Measurements from ENCODE around the gene RBBP4. TPM values are rescaled to one million over a fixed set of nuclear protein-coding genes. Genes with fewer than 3 reads are reported as not detected.
"Not testable (repeated sequence)": the region's sequence is repeated elsewhere in the genome, so short reads cannot be mapped to it uniquely, and the experiment has no call there.

The RBBP4 gene
- polyA plus RNA-seq, 6 donors from 2014 or later: 307 to 561 (median 336) TPM

- Mint-ChIP-seq H3K36me3 (peaks cover 8 to 10% of the 10 kb centered on the region in 2 donors), H3K4me1 (peaks cover 28 to 65% (median 56%) of the 10 kb centered on the region in 3 donors), H3K27ac (peak overlapping the region; percentile 94 to 100 (median 99)), H3K4me3 (peak overlapping the region; percentile 87 to 99 (median 96)), H3K27me3 (no peaks in the 10 kb centered on the region), H3K9me3 (no peaks in the 10 kb centered on the region)
- DNase-seq: no peak
- ATAC-seq (ENCODE audit: low read depth in 2 of 2): no peak
These were observed 559 bp downstream of the RBBP4 start for GRCh38 chr1:32651461-32652073.

GRCh38 chr1:32652244-32652962 is 1.4 kb downstream of the RBBP4 start:
- H3K36me3 Mint-ChIP-seq: peaks cover 12 to 14% of the 10 kb centered on the region in 2 donors
- no peaks in the 10 kb centered on the region for H3K9me3 Mint-ChIP-seq
- H3K4me3 Mint-ChIP-seq: peak overlapping the region; percentile 87 to 99 (median 96)
- no peaks in the 10 kb centered on the region for H3K27me3 Mint-ChIP-seq
- peak overlapping the region; percentile 94 to 100 (median 99) for H3K27ac Mint-ChIP-seq
- no peak for DNase-seq
- no peak for ATAC-seq (ENCODE audit: low read depth in 2 of 2)
- H3K4me1 Mint-ChIP-seq: peaks cover 31 to 67% (median 60%) of the 10 kb centered on the region in 3 donors

GRCh38 chr1:32659581-32659980 is 8.6 kb downstream of the RBBP4 start:
- Mint-ChIP-seq H3K9me3 (no peaks in the 10 kb centered on the region), H3K27me3 (no peaks in the 10 kb centered on the region), H3K27ac (peak overlapping the region in 1 of 6 donors; percentile 21), H3K4me3 (no peak overlapping the region), H3K4me1 (peaks cover 10 to 35% (median 32%) of the 10 kb centered on the region in 3 donors), H3K36me3 (peaks cover 29 to 35% of the 10 kb centered on the region in 2 donors)
- ATAC-seq (ENCODE audit: low read depth in 2 of 2) (no peak), DNase-seq (no peak)

- H3K4me3 Mint-ChIP-seq: no peak overlapping the region
- ATAC-seq (ENCODE audit: low read depth in 2 of 2) (no peak), DNase-seq (no peak)
- no peaks in the 10 kb centered on the region for H3K27me3 Mint-ChIP-seq
- H3K27ac Mint-ChIP-seq: no peak overlapping the region
- peaks cover 11 to 18% of the 10 kb centered on the region in 2 donors for H3K36me3 Mint-ChIP-seq
- H3K9me3 Mint-ChIP-seq: no peaks in the 10 kb centered on the region
- H3K4me1 Mint-ChIP-seq: peaks cover 5 to 16% (median 12%) of the 10 kb centered on the region in 3 donors
These were observed 14.9 kb downstream of the RBBP4 start for GRCh38 chr1:32665915-32666314.

GRCh38 chr1:32666901-32667566 is 16.0 kb downstream of the RBBP4 start:
- Mint-ChIP-seq H3K4me3 (no peak overlapping the region), H3K36me3 (peaks cover 15 to 23% of the 10 kb centered on the region in 2 donors), H3K27ac (no peak overlapping the region), H3K9me3 (no peaks in the 10 kb centered on the region), H3K27me3 (no peaks in the 10 kb centered on the region), H3K4me1 (peaks cover 4 to 6% (median 5%) of the 10 kb centered on the region in 3 donors)
- ATAC-seq (ENCODE audit: low read depth in 2 of 2) (no peak), DNase-seq (no peak)

GRCh38 chr1:32668716-32669115 is 17.7 kb downstream of the RBBP4 start:
- not testable (repeated sequence) for ATAC-seq (ENCODE audit: low read depth in 2 of 2); H3K27ac Mint-ChIP-seq
- peaks cover 29 to 34% of the 10 kb centered on the region in 2 donors for H3K36me3 Mint-ChIP-seq

GRCh38 chr1:32676945-32677344 is 25.9 kb downstream of the RBBP4 start:
- H3K9me3 Mint-ChIP-seq: no peaks in the 10 kb centered on the region
- H3K27ac Mint-ChIP-seq: no peak overlapping the region
- H3K4me3 Mint-ChIP-seq: no peak overlapping the region
- ATAC-seq (ENCODE audit: low read depth in 2 of 2): no peak
- no peaks in the 10 kb centered on the region for H3K4me1 Mint-ChIP-seq
- H3K36me3 Mint-ChIP-seq: peaks cover 15 to 25% of the 10 kb centered on the region in 2 donors
- no peak for DNase-seq
- H3K27me3 Mint-ChIP-seq: no peaks in the 10 kb centered on the region

More at GRCh38 chr1:32668716-32669115, 17.7 kb downstream of the RBBP4 start:
- not testable (repeated sequence) for H3K27me3 Mint-ChIP-seq, H3K9me3 Mint-ChIP-seq, H3K4me3 Mint-ChIP-seq, H3K4me1 Mint-ChIP-seq, DNase-seq

- peaks cover 0 to 16% of the 10 kb centered on the region in 2 donors for H3K36me3 Mint-ChIP-seq
- not testable (repeated sequence) for ATAC-seq (ENCODE audit: low read depth in 2 of 2); H3K4me1 Mint-ChIP-seq; H3K9me3 Mint-ChIP-seq; H3K27me3 Mint-ChIP-seq; DNase-seq; H3K4me3 Mint-ChIP-seq
- H3K27ac Mint-ChIP-seq: peak overlapping the region in 2 of 6 donors; percentile 16 to 23
These were observed 29.0 kb downstream of the RBBP4 start for GRCh38 chr1:32679993-32680392.

GRCh38 chr1:32680642-32681041 is 29.6 kb downstream of the RBBP4 start:
- Mint-ChIP-seq H3K9me3 (no peaks in the 10 kb centered on the region), H3K4me3 (no peak overlapping the region), H3K27ac (peak overlapping the region in 3 of 6 donors; percentile 23 to 70 (median 68)), H3K27me3 (no peaks in the 10 kb centered on the region), H3K4me1 (no peaks in the 10 kb centered on the region), H3K36me3 (peaks cover 0 to 16% of the 10 kb centered on the region in 2 donors)
- no peak for DNase-seq
- ATAC-seq (ENCODE audit: low read depth in 2 of 2): no peak

- no peak for DNase-seq
- Mint-ChIP-seq H3K27ac (peak overlapping the region in 1 of 6 donors; percentile 70), H3K36me3 (peaks cover 0 to 16% of the 10 kb centered on the region in 2 donors), H3K4me3 (no peak overlapping the region), H3K27me3 (no peaks in the 10 kb centered on the region), H3K9me3 (no peaks in the 10 kb centered on the region), H3K4me1 (no peaks in the 10 kb centered on the region)
- ATAC-seq (ENCODE audit: low read depth in 2 of 2): no peak
These were observed 30.5 kb downstream of the RBBP4 start for GRCh38 chr1:32681509-32681908.

- DNase-seq (no peak), ATAC-seq (ENCODE audit: low read depth in 2 of 2) (no peak)
- Mint-ChIP-seq H3K9me3 (no peaks in the 10 kb centered on the region), H3K27ac (no peak overlapping the region), H3K27me3 (no peaks in the 10 kb centered on the region), H3K4me1 (no peaks in the 10 kb centered on the region), H3K4me3 (no peak overlapping the region), H3K36me3 (peaks cover 0 to 16% of the 10 kb centered on the region in 2 donors)
These were observed 31.0 kb downstream of the RBBP4 start for GRCh38 chr1:32681999-32682398.

GRCh38 chr1:32683397-32683796 is 32.4 kb downstream of the RBBP4 start:
- Mint-ChIP-seq H3K36me3 (peaks cover 0 to 16% of the 10 kb centered on the region in 2 donors), H3K27ac (peak overlapping the region in 1 of 6 donors; percentile 48), H3K4me1 (no peaks in the 10 kb centered on the region), H3K27me3 (no peaks in the 10 kb centered on the region), H3K9me3 (no peaks in the 10 kb centered on the region), H3K4me3 (no peak overlapping the region)
- ATAC-seq (ENCODE audit: low read depth in 2 of 2) (no peak), DNase-seq (no peak)

- H3K4me3 Mint-ChIP-seq: no peak overlapping the region
- no peak for ATAC-seq (ENCODE audit: low read depth in 2 of 2)
- peak overlapping the region in 3 of 6 donors; percentile 37 to 48 (median 41) for H3K27ac Mint-ChIP-seq
- no peaks in the 10 kb centered on the region for H3K4me1 Mint-ChIP-seq
- H3K36me3 Mint-ChIP-seq: peaks cover 0 to 16% of the 10 kb centered on the region in 2 donors
- H3K27me3 Mint-ChIP-seq: no peaks in the 10 kb centered on the region
- no peak for DNase-seq
- no peaks in the 10 kb centered on the region for H3K9me3 Mint-ChIP-seq
These were observed 33.3 kb downstream of the RBBP4 start for GRCh38 chr1:32684167-32684811.

All from naive B cell (primary cell).